GM12891 (cell line): ENCODE measurements around the gene NGEF.
A peak's percentile ranks its signal among the peaks of the same experiment; 100 is the strongest.

Source experiments
- DNase-seq: peaks from one replicate; pipeline ENCODE4 v3.0.0; 2011; ENCODE audit warnings: low spot score; ENCODE audit not compliant: insufficient read length
- FAIRE-seq: peaks from 2 replicates; lab custom pipeline; 2011; peaks lifted over from hg19 to GRCh38; lab: Jason Lieb, UNC
- PAX5 ChIP-seq: IDR thresholded peaks from 2 replicates; pipeline ENCODE4 v1.6.1; 2011; ENCODE audit warnings: low read length, moderate library complexity, mild to moderate bottlenecking; ENCODE audit not compliant: insufficient read depth, severe bottlenecking
- POLR2A ChIP-seq: IDR thresholded peaks from 2 replicates; pipeline ENCODE4 v1.6.1; 2011; ENCODE audit warnings: low read depth, low read length, control low read depth
- POLR2AphosphoS5 ChIP-seq: IDR thresholded peaks from 2 replicates; pipeline ENCODE4 v1.6.1; 2011; ENCODE audit warnings: low read depth, low read length, control low read depth
- POU2F2 ChIP-seq: IDR thresholded peaks from 2 replicates; pipeline ENCODE4 v1.6.1; 2011; ENCODE audit warnings: low read depth, mild to moderate bottlenecking, control low read depth, low read length, moderate library complexity
- SPI1 ChIP-seq: IDR thresholded peaks from 2 replicates; pipeline ENCODE4 v1.6.1; 2011; ENCODE audit warnings: low read depth, low read length, control low read depth
- TAF1 ChIP-seq: IDR thresholded peaks from 2 replicates; pipeline ENCODE4 v1.6.1; 2011; ENCODE audit warnings: low read depth, low read length, control low read depth

Gene NGEF

GRCh38 chr2:232903989-232904388 lies 109.1 kb downstream of the NGEF start:
- FAIRE-seq: no peak
- TF ChIP-seq PAX5: no peak
- no peak for TF ChIP-seq TAF1
- TF ChIP-seq POLR2A: no peak
- TF ChIP-seq SPI1: no peak
- no peak for TF ChIP-seq POLR2AphosphoS5
- TF ChIP-seq POU2F2: no peak
- no peak for DNase-seq

DNA sequence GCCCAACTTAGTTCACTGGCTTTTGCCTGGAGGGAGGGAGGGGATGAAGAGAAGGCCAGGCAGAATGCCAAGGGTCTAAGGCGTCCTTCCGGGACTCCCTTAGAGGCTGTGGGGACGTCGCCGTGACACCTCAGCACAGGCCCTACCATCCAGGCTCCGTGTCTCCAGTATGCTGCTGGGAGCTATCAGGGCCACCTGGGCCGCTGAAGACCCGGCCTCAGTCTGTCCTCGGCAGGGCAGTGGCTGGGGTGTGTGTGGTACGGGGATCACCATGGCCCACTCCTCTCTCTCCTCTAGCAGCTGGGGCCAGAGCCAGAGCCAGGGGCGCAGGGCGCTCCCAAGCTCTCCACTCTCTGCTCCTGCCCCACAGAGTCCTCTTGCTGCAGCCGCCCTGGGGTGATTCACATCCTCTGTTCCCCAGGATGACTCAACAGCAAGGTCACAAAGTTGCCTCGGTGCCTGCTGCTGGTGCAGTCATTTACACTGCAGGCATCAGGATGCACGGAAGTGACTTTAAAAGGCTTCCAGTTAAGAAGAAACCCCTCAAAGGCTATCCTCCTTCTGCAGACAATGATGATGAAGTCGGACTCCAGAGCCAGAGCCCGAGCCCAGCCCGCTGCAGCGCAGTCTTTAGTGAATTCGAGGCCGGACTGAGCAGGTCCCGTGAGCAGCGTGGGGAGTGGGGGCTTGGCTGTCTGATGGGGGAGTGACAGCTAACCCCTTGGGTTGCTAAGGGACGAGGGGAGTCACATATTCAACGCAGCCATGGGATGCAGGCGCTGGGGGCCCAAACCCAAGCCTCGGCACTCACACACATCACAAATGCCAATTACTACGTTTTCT lies 111.1 kb downstream of the NGEF start:
- TF ChIP-seq PAX5 (no peak), POU2F2 (no peak), TAF1 (no peak), POLR2AphosphoS5 (no peak), POLR2A (no peak), SPI1 (no peak)
- DNase-seq: no peak
- no peak for FAIRE-seq

DNA sequence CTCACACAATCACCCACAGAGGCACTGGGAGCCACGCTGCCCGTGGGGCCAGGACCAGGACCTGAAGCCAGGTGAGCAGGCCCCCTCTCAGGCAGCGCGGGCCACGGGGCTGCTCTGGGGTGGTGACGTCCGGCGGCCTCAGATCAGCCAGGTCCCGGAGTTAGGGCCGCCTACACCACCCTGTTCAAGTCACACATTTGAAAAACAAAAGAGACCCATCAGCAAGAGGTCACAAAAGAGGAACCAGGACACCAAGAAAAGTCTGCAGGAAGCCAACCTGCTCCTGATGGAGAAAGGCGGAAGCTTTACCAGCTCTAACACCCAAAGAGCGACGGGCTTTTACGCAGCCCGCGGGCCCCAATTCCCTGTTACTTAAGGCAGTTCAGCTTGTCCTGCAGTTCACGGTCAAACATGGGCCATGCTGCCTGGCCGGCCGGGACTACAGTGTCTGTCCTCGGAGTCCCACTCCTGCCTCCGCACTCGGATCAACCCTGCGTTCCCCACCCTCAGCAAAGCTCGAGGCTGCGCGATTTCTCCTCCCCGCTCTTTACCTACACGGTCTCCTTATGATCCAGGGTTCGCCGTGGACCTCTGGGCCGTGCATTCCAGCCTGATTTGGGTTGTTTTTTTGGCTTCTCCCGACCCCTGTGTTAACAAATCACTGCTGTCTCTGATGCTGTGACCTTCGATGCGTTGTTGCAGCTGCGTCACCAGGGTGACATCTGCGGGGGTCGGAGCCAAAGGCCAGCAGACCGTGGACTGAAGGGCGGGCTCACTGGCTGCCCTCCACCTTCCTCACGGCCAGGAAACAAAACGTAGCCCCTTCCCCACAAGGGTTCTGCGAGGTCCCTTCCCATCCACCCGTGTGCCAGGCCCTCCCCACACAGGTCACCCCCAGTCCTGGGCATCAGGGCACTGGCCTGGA lies 112.0 kb downstream of the NGEF start:
- peak; percentile 11 for DNase-seq
- no peak for TF ChIP-seq SPI1
- no peak for TF ChIP-seq POLR2AphosphoS5
- no peak for TF ChIP-seq POLR2A
- no peak for TF ChIP-seq POU2F2
- TF ChIP-seq PAX5: no peak
- TF ChIP-seq TAF1: no peak
- FAIRE-seq: no peak

- TF ChIP-seq POLR2A (no peak), SPI1 (no peak), TAF1 (no peak), POU2F2 (no peak), POLR2AphosphoS5 (no peak), PAX5 (no peak)
- DNase-seq (no peak), FAIRE-seq (no peak)
These were observed 114.2 kb downstream of the NGEF start for GRCh38 chr2:232898592-232899543.

DNA sequence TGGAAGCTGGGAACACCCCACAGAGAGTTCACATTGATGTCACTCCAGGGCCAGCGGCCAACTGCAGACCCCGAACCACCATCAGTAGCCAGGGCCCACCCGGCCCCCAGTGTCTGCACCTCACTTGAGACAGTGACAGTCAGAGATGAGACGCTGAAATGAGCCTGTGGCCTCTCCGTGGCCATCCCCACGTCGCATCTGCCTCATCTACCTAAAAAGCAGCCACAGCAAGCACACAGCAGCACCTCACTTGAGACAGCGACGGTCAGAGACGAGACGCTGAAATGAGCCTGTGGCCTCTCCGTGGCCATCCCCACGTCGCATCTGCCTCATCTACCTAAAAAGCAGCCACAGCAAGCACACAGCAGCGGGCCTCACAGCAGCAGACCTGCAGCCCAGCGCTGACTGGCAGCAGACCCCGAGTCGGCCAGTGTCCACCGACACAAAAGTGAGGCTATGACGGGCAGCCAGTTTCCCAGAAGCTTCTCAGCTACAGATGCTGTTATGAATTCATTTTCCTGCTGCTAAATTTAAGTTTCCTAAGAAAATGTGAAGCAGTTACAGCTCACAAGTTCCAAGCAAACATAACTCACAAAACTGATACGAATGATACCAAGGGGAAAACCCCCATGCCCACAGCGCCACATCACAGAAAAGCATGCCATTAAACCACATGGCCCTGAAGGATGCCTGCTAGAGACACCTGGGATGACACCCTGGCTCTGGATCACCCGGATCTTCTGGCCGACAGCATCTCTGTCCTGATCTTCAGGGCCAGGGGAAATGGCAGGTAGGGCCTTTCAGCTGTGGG lies 115.3 kb downstream of the NGEF start:
- TF ChIP-seq POLR2A: no peak
- no peak for TF ChIP-seq POLR2AphosphoS5
- no peak for TF ChIP-seq TAF1
- FAIRE-seq (no peak), DNase-seq (no peak)

GRCh38 chr2:232896720-232897597 lies 116.1 kb downstream of the NGEF start:
- no peak for TF ChIP-seq PAX5
- no peak for TF ChIP-seq SPI1
- TF ChIP-seq POLR2A: no peak
- TF ChIP-seq TAF1: no peak
- TF ChIP-seq POU2F2: no peak
- no peak for FAIRE-seq
- DNase-seq: no peak

DNA sequence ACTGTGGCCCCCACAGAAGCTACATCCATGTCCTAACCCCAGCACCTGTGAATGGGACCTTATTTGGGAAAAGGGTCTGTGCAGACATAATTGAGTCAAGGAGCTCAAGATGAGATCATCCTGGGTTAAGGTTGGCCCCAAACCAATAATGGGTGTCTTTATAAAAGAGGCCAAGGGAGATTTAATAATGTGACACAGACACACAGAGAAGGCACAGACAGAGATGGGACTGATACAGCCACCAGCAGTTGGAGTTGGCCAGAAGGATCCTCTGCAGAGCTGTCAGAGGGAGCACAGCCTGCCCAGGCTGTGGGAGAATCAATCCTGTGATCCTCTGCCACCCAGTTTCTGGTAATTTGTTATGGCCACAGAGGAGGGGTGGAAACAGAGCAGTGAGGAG lies 116.9 kb downstream of the NGEF start:
- TF ChIP-seq TAF1 (no peak), POLR2A (no peak), PAX5 (no peak), POLR2AphosphoS5 (no peak), POU2F2 (no peak), SPI1 (no peak)
- FAIRE-seq (no peak), DNase-seq (no peak)
